OCI-LY3 (cell line): ENCODE data around the gene ZNF74.

Experiments
- H2AFZ ChIP-seq: fragments of 200-600, 300-600 bp; shearing (Covaris generic); 2 replicates; pipeline ENCODE4 v1.6.0; 2014; ENCODE audit warnings: antibody characterized with exemption, low read depth, low read length
- H3K27ac ChIP-seq: fragments of 200-600, 300-600 bp; sonication (generic); 2 replicates; pipeline ENCODE4 v1.5.1; 2014; ENCODE audit warnings: mild to moderate bottlenecking, low read length, moderate library complexity, mixed read lengths
- H3K27me3 ChIP-seq: fragments of 200-600, 300-600 bp; sonication (generic); 2 replicates; pipeline ENCODE4 v1.6.1; 2014; ENCODE audit warnings: low read depth, low read length, mixed read lengths
- H3K36me3 ChIP-seq: fragments of 200-600, 300-600 bp; sonication (generic); replicated peaks from 2 replicates; pipeline ENCODE3; 2014; ENCODE audit warnings: low read depth, low read length, mixed read lengths
- H3K4me1 ChIP-seq: fragments of 300-600, 200-600 bp; sonication (generic); 2 replicates; pipeline ENCODE4 v1.6.1; 2014; ENCODE audit warnings: low read length, mixed read lengths
- H3K4me2 ChIP-seq: fragments of 200-600, 300-600 bp; sonication (generic); 2 replicates; pipeline ENCODE4 v1.6.1; 2014; ENCODE audit warnings: low read length, mixed read lengths
- H3K4me3 ChIP-seq: fragments of 300-600, 200-600 bp; sonication (generic); 2 replicates; pipeline ENCODE4 v1.5.1; 2014; ENCODE audit warnings: antibody characterized with exemption, mild to moderate bottlenecking, low read length, moderate library complexity
- H3K79me2 ChIP-seq: fragments of 300-600, 200-600 bp; shearing (Covaris generic); 2 replicates; pipeline ENCODE4 v1.6.1; 2014; ENCODE audit warnings: mild to moderate bottlenecking, low read length, mixed read lengths
- H3K9ac ChIP-seq: fragments of 300-600, 200-600 bp; shearing (Covaris generic); 2 replicates; pipeline ENCODE4 v1.6.0; 2014; ENCODE audit warnings: mild to moderate bottlenecking, low read length, moderate library complexity
- H3K9me3 ChIP-seq: fragments of 200-600, 300-600 bp; shearing (Covaris generic); 2 replicates; pipeline ENCODE4 v1.6.1; 2014; ENCODE audit warnings: low read length, mixed read lengths; ENCODE audit not compliant: insufficient read depth
- H4K20me1 ChIP-seq: fragments of 200-600, 300-600 bp; sonication (generic); 2 replicates; pipeline ENCODE4 v1.6.1; 2016; ENCODE audit warnings: low read length, mixed read lengths; ENCODE audit not compliant: insufficient read depth
- CTCF ChIP-seq: fragments of 200-600, 300-600 bp; sonication (generic); IDR thresholded peaks from 2 replicates; pipeline ENCODE4 v1.5.1; 2014; ENCODE audit warnings: antibody characterized with exemption, low read length, low read depth
- EZH2phosphoT487 ChIP-seq: fragments of 200-600 bp; shearing (Covaris generic); IDR thresholded peaks from 2 replicates; pipeline ENCODE4 v1.6.1; 2018; ENCODE audit warnings: antibody characterized with exemption, mixed run types, low read depth

The ZNF74 gene

GRCh38 chr22:20439928-20440575 lies 46.1 kb downstream of the ZNF74 start:
- Histone ChIP-seq H4K20me1 (no peaks in the 10 kb centered on the region), H3K4me3 (no peak overlapping the region), H3K27me3 (no peaks in the 10 kb centered on the region), H3K4me2 (no peak overlapping the region), H3K9me3 (no peaks in the 10 kb centered on the region), H3K27ac (no peak overlapping the region), H3K9ac (no peak overlapping the region), H2AFZ (no peak overlapping the region), H3K36me3 (peaks cover 16% of the 10 kb centered on the region), H3K4me1 (no peaks in the 10 kb centered on the region), H3K79me2 (no peaks in the 10 kb centered on the region)
- TF ChIP-seq EZH2phosphoT487 (no peak), CTCF (no peak)

GRCh38 chr22:20440637-20441591 lies 47.0 kb downstream of the ZNF74 start:
- H3K4me3 ChIP-seq, result no peak overlapping the region
- H3K4me1 ChIP-seq, result no peaks in the 10 kb centered on the region
- peaks cover 17% of the 10 kb centered on the region for H3K36me3 ChIP-seq
- TF ChIP-seq CTCF (no peak), EZH2phosphoT487 (no peak)
- no peak overlapping the region for H3K9ac ChIP-seq
- H3K27me3 ChIP-seq, result no peaks in the 10 kb centered on the region
- no peaks in the 10 kb centered on the region for H4K20me1 ChIP-seq
- H3K4me2 ChIP-seq, result no peak overlapping the region
- no peak overlapping the region for H3K27ac ChIP-seq
- H3K79me2 ChIP-seq, result no peaks in the 10 kb centered on the region
- H3K9me3 ChIP-seq, result no peaks in the 10 kb centered on the region
- H2AFZ ChIP-seq, result no peak overlapping the region

GRCh38 chr22:20441631-20442484 lies 47.9 kb downstream of the ZNF74 start:
- Histone ChIP-seq H3K27me3 (no peaks in the 10 kb centered on the region), H3K4me2 (no peak overlapping the region), H3K9me3 (no peaks in the 10 kb centered on the region), H3K4me3 (no peak overlapping the region), H4K20me1 (no peaks in the 10 kb centered on the region), H2AFZ (no peak overlapping the region), H3K27ac (no peak overlapping the region), H3K79me2 (no peaks in the 10 kb centered on the region), H3K9ac (no peak overlapping the region), H3K4me1 (no peaks in the 10 kb centered on the region), H3K36me3 (peaks cover 20% of the 10 kb centered on the region)
- no peak for TF ChIP-seq CTCF
